ENCODE data around the gene SPOCK3.

Gene SPOCK3

DNA sequence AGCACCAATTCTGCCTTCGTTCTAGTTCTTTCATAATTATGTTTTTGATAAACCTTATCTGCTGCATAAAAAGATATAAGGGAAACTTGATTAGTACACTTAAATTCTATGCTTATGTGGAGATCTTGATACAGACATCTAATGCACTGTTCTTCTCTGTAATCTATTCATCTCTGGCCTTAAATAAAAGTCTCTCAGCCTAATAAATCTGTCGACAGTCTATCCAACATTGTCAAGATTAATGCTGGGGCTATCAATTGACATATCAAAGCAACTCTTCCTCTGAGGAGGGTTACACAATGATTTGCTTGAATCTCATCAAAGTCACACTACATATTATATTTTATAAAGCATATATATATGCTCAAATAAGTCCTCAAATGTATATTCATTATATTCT is 545.5 kb downstream of the SPOCK3 start:
- no peak for TF ChIP-seq CTCF (IDR thresholded peaks at IDR 0.05; ENCODE audit: low read depth, low read length, missing control alignments)

DNA sequence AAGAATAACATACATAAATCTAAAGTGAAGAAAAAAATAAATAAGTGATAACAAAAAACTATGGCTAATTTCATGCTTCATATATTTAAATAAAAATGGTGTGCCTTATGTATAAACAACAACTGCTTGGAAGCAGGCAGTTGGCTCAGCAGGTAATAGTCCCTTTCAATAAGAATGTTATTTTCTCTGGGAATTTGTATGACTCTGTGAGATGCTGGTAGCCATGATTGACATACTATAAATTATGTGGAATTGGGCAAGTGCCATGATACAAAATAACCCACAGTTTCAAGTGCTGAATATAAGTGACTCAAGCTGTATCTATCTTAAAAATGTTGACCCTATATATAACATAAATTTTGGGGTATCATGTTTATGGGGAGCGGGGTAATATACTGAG is 546.5 kb downstream of the SPOCK3 start:
- no peak for DNase-seq (ENCODE audit: low read depth)
- no peak overlapping the region for H3K4me3 ChIP-seq (ENCODE audit: low read depth, low read length)
- no peak for TF ChIP-seq CTCF (IDR thresholded peaks at IDR 0.05; ENCODE audit: low read depth, low read length, missing control alignments)

More for the DNA sequence above, 545.5 kb downstream of the SPOCK3 start:
- no peak overlapping the region for H3K4me3 ChIP-seq (ENCODE audit: low read depth, low read length)
- DNase-seq (ENCODE audit: low read depth) = no peak
